Epithelial cell of proximal tubule (primary cell): ENCODE data around the gene SMLR1. TPM values are rescaled to one million over a fixed set of nuclear protein-coding genes. Genes with fewer than 3 reads are reported as not detected.

Experiments used
- DNase-seq: peaks from one replicate; pipeline ENCODE4 v3.0.0-alpha.2; 2011; ENCODE audit warnings: low read depth
- H3K4me3 ChIP-seq: 2 replicates; pipeline ENCODE4 v1.5.1; 2011; ENCODE audit warnings: low read depth, mild to moderate bottlenecking, low read length
- CTCF ChIP-seq: conservative IDR thresholded peaks from 2 replicates; pipeline ENCODE4 v1.5.1; 2012; ENCODE audit warnings: low read depth, mild to moderate bottlenecking, low read length
- total RNA-seq: library from RNA; depleted of rRNA; stranded (reverse); fragments of >200 nt; gene quantifications from 2 replicates; pipeline ENCODE4 v1.2.3, GENCODE V29; 2015

Gene SMLR1
- total RNA-seq, 1 donor from 2014 or later: not detected

GRCh38 chr6:130872250-130873095, 45.3 kb downstream of the SMLR1 start:
- H3K4me3 ChIP-seq: no peak overlapping the region
- DNase-seq: no peak
- TF ChIP-seq CTCF: peak; percentile 98

DNA sequence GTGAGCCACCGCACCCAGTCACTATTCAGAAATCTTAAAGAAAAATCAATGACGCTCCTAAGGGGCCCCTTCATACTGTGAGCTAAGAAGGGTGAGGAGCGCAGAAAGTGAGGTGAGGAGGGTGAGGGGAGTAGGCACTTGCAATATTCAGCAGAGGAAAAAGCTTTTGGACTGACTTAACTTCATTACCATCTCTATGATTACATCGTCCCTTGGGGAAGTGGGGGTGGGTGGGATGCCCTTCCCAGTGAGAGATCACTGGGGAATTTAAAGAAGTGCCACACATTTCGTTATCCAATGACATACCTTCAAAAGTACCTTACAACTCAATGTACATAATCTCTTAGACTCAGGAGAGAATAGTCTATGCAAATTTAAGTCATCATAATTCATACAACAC, 46.5 kb downstream of the SMLR1 start:
- DNase-seq: no peak
- no peak overlapping the region for H3K4me3 ChIP-seq
- TF ChIP-seq CTCF: no peak

- TF ChIP-seq CTCF: no peak
- DNase-seq: no peak
- no peak overlapping the region for H3K4me3 ChIP-seq
These were observed 52.6 kb downstream of the SMLR1 start for GRCh38 chr6:130879826-130880225.

DNA sequence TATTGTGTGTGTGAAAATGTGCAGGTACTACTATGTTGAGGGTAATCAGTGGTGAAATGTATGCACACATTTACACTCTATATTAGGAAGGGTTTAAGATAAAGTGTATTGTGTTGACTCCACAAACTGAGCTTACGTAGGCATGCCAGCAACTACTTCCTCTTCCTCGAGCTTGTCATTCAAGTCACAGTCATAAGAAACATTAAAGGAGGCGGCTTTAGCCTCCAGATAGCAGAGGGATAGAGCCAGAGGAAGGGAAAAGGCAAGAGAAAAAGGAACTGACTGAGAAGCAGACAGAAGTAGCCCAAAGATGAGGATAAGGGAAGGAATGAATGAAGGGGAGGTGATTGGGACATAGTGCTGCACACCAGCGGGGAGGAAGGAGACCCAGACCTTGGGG, 55.2 kb downstream of the SMLR1 start:
- no peak overlapping the region for H3K4me3 ChIP-seq
- no peak for DNase-seq
- TF ChIP-seq CTCF: no peak

DNA sequence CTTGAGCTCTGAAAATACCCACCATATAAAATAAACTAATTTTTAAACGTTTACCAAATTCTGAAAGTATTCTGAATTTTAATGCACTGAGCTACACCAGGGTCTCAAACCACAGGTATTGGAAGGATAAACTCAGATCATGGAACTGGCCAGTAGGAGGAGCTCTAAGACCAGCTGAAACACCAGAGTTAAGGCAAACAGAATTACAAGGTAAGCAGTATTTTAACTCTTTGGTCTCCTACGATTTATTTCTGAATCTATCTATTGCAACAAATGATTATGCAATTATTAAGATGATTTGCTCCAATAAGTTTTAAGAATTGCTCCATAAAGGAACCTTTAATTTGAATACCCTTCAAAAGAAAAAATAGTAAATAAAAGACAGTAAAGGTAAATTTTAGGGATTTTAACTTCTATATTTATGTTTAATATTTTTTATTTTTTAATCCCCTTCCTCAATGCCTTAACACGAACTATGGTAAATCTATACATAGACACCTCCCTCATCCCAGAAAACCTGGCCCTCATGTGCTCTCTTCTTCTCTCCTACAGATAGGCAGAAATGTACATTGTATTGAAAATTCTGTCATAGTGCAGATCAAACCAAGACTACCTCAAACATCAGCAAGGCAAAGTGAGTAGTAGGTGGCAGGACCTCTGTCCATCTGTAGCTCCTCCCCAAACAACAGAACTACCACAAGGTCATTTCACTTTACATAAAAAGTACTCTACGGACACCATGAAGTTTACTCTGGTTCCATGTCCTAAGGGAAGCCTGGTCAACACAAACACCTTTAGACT, 58.4 kb downstream of the SMLR1 start:
- TF ChIP-seq CTCF: peak; percentile 92
- H3K4me3 ChIP-seq: no peak overlapping the region
- no peak for DNase-seq

Other genes with a start within 250 kb of the SMLR1 start
- 38.3 and 67.1 TPM in 2 replicates for gene EPB41L2, start 235.8 kb downstream of the SMLR1 start, total RNA-seq